Endothelial cell (in vitro differentiated cells): ENCODE measurements around the gene TAS2R38. TPM values are rescaled to one million over a fixed set of nuclear protein-coding genes. Genes with fewer than 3 reads are reported as not detected.

ENCODE experiments used
- DNase-seq: peaks from one replicate; pipeline ENCODE4 v3.0.0; 2021; ENCODE audit warnings: low spot score
- H3K27ac Mint-ChIP-seq: one replicate; pipeline ENCODE4 v1.8.0; 2021; ENCODE audit warnings: mixed read lengths, inconsistent platforms; ENCODE audit not compliant: unreplicated experiment
- H3K27me3 Mint-ChIP-seq: one replicate; pipeline ENCODE4 v1.8.0; 2021; ENCODE audit warnings: mild to moderate bottlenecking, moderate library complexity, mixed read lengths, inconsistent platforms; ENCODE audit not compliant: unreplicated experiment
- H3K36me3 Mint-ChIP-seq: one replicate; pipeline ENCODE4 v1.8.0; 2021; ENCODE audit warnings: mild to moderate bottlenecking, low read depth, mixed read lengths, inconsistent platforms; ENCODE audit not compliant: unreplicated experiment
- H3K4me1 Mint-ChIP-seq: one replicate; pipeline ENCODE4 v1.8.0; 2021; ENCODE audit warnings: mild to moderate bottlenecking, mixed read lengths, inconsistent platforms; ENCODE audit not compliant: unreplicated experiment
- H3K4me3 Mint-ChIP-seq: one replicate; pipeline ENCODE4 v1.8.0; 2021; ENCODE audit warnings: mild to moderate bottlenecking, mixed read lengths, inconsistent platforms; ENCODE audit not compliant: unreplicated experiment
- H3K9me3 Mint-ChIP-seq: one replicate; pipeline ENCODE4 v1.8.0; 2021; ENCODE audit warnings: mixed read lengths, inconsistent platforms; ENCODE audit not compliant: unreplicated experiment
- total RNA-seq: library from RNA; stranded (reverse); fragmentation: NEBNext Ultra II Directional; extraction: Animal tissue kit (Norgen Biotek cat#: 25700); gene quantifications from one replicate; pipeline ENCODE4 v1.2.1, GENCODE V29; 2021; ENCODE audit not compliant: unreplicated experiment
- TF ChIP-seq, protein P1 (sequence below): fragments of 200-600 bp; sonication (generic); IDR thresholded peaks from one replicate; pipeline ENCODE4 v1.5.0; 2021; ENCODE audit warnings: antibody characterized with exemption; ENCODE audit not compliant: unreplicated experiment

TAS2R38 gene
- total RNA-seq, 1 donor from 2014 or later, result not detected

DNA sequence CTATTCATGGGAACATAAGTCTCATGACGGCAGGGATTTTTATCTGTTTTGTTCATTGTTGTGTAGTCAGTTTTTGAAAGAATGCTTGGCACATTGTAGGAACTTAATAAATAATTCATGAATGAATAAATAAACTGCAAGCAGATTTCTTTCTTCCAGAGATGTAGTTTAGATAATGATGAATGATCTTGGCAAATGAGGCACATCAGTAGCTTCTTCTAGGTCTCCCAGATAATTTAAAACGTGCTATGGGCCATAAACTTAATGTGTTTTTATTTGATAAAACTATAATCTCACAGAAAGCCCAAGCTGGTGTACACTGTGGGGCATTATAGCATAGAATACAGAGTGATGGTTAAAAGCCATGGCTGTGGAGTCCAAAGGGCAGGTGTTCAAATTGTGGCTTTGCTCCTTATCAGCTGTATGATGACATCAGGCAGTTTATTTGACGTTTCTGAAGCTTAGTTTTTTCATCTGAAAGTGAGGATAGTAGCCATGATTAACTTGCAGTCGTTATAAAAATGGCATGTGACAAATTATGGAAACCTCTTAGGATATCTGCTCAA, 25.6 kb upstream of the TAS2R38 start:
- peaks cover 4% of the 10 kb centered on the region for H3K27me3 Mint-ChIP-seq

DNA sequence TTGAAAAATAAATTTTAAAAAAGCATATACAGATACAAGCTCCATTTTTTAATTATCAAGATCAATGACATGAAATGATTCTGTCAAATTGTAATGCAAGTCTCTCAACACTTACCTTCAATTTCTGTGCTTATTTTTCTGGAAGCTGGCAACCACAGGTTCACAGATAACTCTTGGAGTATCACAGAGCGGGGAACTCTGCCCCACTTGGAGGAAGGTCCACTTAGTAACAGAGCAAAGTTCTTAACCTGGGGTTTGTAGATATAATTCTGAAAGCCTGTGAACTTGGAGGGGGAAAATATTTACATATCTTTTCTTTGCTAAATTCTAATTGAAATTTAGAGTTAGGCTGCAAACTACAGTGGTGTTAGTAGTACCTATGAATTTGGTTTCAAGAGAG, 19.8 kb upstream of the TAS2R38 start:
- H3K27me3 Mint-ChIP-seq, result peaks cover 3% of the 10 kb centered on the region
- no peak overlapping the region for H3K4me3 Mint-ChIP-seq
- H3K36me3 Mint-ChIP-seq, result no peaks in the 10 kb centered on the region
- H3K4me1 Mint-ChIP-seq, result peaks cover 15% of the 10 kb centered on the region
- no peak for DNase-seq
- TF ChIP-seq, protein P1, sequence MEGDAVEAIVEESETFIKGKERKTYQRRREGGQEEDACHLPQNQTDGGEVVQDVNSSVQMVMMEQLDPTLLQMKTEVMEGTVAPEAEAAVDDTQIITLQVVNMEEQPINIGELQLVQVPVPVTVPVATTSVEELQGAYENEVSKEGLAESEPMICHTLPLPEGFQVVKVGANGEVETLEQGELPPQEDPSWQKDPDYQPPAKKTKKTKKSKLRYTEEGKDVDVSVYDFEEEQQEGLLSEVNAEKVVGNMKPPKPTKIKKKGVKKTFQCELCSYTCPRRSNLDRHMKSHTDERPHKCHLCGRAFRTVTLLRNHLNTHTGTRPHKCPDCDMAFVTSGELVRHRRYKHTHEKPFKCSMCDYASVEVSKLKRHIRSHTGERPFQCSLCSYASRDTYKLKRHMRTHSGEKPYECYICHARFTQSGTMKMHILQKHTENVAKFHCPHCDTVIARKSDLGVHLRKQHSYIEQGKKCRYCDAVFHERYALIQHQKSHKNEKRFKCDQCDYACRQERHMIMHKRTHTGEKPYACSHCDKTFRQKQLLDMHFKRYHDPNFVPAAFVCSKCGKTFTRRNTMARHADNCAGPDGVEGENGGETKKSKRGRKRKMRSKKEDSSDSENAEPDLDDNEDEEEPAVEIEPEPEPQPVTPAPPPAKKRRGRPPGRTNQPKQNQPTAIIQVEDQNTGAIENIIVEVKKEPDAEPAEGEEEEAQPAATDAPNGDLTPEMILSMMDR, result no peak
- H3K9me3 Mint-ChIP-seq, result no peaks in the 10 kb centered on the region
- H3K27ac Mint-ChIP-seq, result no peak overlapping the region

More for the DNA sequence above, 25.6 kb upstream of the TAS2R38 start:
- no peaks in the 10 kb centered on the region for H3K9me3 Mint-ChIP-seq
- H3K36me3 Mint-ChIP-seq, result no peaks in the 10 kb centered on the region
- DNase-seq, result no peak
- no peak overlapping the region for H3K4me3 Mint-ChIP-seq
- no peaks in the 10 kb centered on the region for H3K4me1 Mint-ChIP-seq
- TF ChIP-seq, protein P1, result no peak
- H3K27ac Mint-ChIP-seq, result no peak overlapping the region

DNA sequence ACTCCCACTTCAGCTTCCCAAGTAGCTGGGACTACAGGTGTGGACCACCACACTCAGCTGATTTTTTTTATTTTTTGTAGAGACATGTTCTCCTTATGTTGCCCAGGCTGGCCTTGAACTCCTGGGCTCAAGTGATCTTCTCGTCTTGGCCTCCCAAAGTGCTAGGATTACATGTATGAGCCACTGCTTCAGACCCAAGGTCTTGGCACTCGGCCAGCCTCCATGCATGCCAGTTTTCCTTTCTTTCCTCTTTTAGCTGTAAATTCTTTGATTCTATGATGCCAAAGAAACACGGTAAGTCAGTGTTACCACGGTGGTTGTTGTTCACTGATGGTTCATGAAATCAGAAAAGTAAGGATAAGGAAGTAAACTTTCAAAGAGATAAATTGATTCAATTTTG, 19.1 kb upstream of the TAS2R38 start:
- H3K4me1 Mint-ChIP-seq, result peaks cover 15% of the 10 kb centered on the region
- DNase-seq, result no peak
- TF ChIP-seq, protein P1, result no peak
- no peak overlapping the region for H3K27ac Mint-ChIP-seq
- no peaks in the 10 kb centered on the region for H3K9me3 Mint-ChIP-seq
- H3K36me3 Mint-ChIP-seq, result no peaks in the 10 kb centered on the region
- H3K27me3 Mint-ChIP-seq, result peaks cover 1% of the 10 kb centered on the region
- no peak overlapping the region for H3K4me3 Mint-ChIP-seq

DNA sequence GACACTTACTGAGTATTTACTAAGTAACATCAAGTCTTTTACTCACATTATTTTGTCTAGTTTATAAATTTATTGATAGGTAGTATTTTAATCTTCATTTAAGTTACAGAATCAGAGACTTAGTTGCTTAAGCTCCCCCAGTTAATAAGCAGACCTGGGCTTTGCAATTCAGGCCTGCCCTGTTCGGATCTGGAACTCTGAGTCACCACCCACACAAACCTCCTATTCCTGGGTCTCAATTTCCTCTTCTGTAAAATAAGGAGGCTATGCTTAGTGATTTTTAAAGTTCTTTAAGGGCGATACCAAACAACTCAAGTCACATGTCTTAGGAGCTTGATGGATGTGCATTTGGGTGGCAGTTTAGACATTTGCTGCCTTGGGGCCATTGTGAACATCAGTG, 18.6 kb upstream of the TAS2R38 start:
- Mint-ChIP-seq H3K4me3 (no peak overlapping the region), H3K9me3 (no peaks in the 10 kb centered on the region), H3K4me1 (peaks cover 15% of the 10 kb centered on the region), H3K27me3 (peaks cover 1% of the 10 kb centered on the region), H3K36me3 (no peaks in the 10 kb centered on the region), H3K27ac (no peak overlapping the region)
- DNase-seq, result no peak
- TF ChIP-seq, protein P1, result no peak

DNA sequence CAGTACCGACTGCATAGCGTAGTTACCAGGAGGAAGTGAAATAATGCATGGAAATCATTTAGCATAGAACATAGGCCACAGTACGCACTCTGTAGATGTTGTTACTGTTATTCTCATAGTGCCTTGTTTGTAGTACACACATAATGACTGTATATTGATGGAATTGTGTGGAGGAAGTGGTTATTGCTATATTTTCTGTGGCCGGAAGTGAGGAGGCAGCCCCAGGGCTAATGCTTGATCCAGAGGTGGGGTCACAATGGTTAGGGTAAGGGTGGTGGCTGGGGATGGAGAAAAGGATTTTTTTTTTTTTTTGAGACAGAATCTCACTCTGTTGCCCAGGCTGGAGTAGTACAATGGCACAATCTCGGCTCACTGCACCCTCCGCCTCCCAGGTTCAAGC, 17.6 kb upstream of the TAS2R38 start:
- Mint-ChIP-seq H3K27ac (no peak overlapping the region), H3K4me3 (no peak overlapping the region), H3K9me3 (no peaks in the 10 kb centered on the region), H3K4me1 (peaks cover 15% of the 10 kb centered on the region), H3K27me3 (peaks cover 3% of the 10 kb centered on the region), H3K36me3 (no peaks in the 10 kb centered on the region)
- DNase-seq, result no peak
- TF ChIP-seq, protein P1, result no peak
